Tibial artery (tissue), 4 donors: Measurements from ENCODE around the gene SCAF8.

Source experiments
- DNase-seq, 2 donors: peaks; one replicate each; pipeline ENCODE4 v3.0.0-alpha.2; 2019
- H3K27ac ChIP-seq, 2 donors: fragments of 200-600 bp; sonication (generic) in 1 of 2; 1 replicate in 1 of 2; 2 replicates in 1 of 2; pipeline ENCODE4 v1.5.1; 2018 to 2019; ENCODE audit warnings: mild to moderate bottlenecking in 1 of 2
- H3K27me3 ChIP-seq, 2 donors: fragments of 200-600 bp; sonication (generic) in 1 of 2; one replicate each; pipeline versions ENCODE4 v1.5.1 to v1.6.0; 2016 to 2019
- H3K36me3 ChIP-seq, 3 donors: fragments of 200-600 bp; sonication (generic) in 2 of 3; one replicate each; pipeline ENCODE4 v1.5.1; 2016 to 2019; ENCODE audit warnings: mild to moderate bottlenecking in 2 of 3
- H3K4me1 ChIP-seq, 4 donors: fragments of 200-600 bp; sonication (generic) in 2 of 4; 1 replicate in 3 of 4; 2 replicates in 1 of 4; pipeline ENCODE4 v1.5.1; 2016 to 2019
- H3K4me3 ChIP-seq, 2 donors: fragments of 200-600 bp; sonication (generic) in 1 of 2; 1 replicate in 1 of 2; 2 replicates in 1 of 2; pipeline ENCODE4 v1.5.1; 2018 to 2019; ENCODE audit warnings: mild to moderate bottlenecking in 2 of 2
- H3K9me3 ChIP-seq, 3 donors: fragments of 200-600 bp; sonication (generic) in 1 of 3; one replicate each; pipeline ENCODE4 v1.5.1; 2016 to 2019
- intact Hi-C: fragments of 100-400 bp; cut with DNase I; formaldehyde crosslinking; loops from one replicate; pipeline ENCODE4 v1.15.0; 2023; ENCODE audit warnings: low total_unique reads
- TF ChIP-seq, protein P1 (sequence below), 2 experiments: fragments of 200-600 bp in 1 of 2; fragments of 450-650 bp in 1 of 2; IDR thresholded peaks; one replicate each; pipeline ENCODE4 v1.5.1; 2017 to 2019; ENCODE audit warnings: antibody characterized with exemption in 2 of 2, mild to moderate bottlenecking in 1 of 2, moderate library complexity in 1 of 2

The SCAF8 gene

GRCh38 chr6:154872542-154873114 is 139.4 kb downstream of the SCAF8 start:
- no peaks in the 10 kb centered on the region for H3K27me3 ChIP-seq
- no peak overlapping the region for H3K4me3 ChIP-seq
- H3K9me3 ChIP-seq, result no peaks in the 10 kb centered on the region
- intact Hi-C loops, result loop anchor here (5.0 kb wide), 1 partner anchor 300 kb away; no protein-coding TSS in a partner anchor
- H3K27ac ChIP-seq, result no peak overlapping the region
- no peak for DNase-seq
- peaks cover 0 to 11% (median 0%) of the 10 kb centered on the region in 4 donors for H3K4me1 ChIP-seq
- H3K36me3 ChIP-seq, result no peaks in the 10 kb centered on the region
- TF ChIP-seq, protein P1, sequence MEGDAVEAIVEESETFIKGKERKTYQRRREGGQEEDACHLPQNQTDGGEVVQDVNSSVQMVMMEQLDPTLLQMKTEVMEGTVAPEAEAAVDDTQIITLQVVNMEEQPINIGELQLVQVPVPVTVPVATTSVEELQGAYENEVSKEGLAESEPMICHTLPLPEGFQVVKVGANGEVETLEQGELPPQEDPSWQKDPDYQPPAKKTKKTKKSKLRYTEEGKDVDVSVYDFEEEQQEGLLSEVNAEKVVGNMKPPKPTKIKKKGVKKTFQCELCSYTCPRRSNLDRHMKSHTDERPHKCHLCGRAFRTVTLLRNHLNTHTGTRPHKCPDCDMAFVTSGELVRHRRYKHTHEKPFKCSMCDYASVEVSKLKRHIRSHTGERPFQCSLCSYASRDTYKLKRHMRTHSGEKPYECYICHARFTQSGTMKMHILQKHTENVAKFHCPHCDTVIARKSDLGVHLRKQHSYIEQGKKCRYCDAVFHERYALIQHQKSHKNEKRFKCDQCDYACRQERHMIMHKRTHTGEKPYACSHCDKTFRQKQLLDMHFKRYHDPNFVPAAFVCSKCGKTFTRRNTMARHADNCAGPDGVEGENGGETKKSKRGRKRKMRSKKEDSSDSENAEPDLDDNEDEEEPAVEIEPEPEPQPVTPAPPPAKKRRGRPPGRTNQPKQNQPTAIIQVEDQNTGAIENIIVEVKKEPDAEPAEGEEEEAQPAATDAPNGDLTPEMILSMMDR (IDR thresholded peaks at IDR 0.05), result no peak

DNA sequence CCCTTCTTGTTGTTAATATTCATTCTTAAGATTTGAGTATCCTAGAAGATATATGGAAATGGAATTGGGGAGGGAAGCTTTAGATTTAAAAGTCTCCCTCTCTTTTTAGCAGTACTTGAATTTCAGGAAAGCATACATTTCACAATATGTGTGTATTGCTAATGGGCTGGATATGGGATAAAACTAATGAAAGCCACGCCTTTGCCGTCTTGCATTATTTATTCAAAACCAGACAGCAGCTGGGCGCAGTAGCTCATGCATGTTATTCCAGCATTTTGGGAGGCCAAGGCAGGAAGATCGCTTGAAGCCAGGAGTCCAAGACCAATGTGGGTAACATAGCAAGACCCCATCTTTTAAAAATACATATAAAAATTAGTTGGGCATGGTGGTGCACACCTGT is 140.3 kb downstream of the SCAF8 start:
- no peak overlapping the region for H3K4me3 ChIP-seq
- H3K27me3 ChIP-seq, result no peaks in the 10 kb centered on the region
- peaks cover 0 to 7% (median 0%) of the 10 kb centered on the region in 4 donors for H3K4me1 ChIP-seq
- intact Hi-C loops, result loop anchor here (5.0 kb wide), 1 partner anchor 299 kb away; no protein-coding TSS in a partner anchor
- H3K36me3 ChIP-seq, result no peaks in the 10 kb centered on the region
- TF ChIP-seq, protein P1 (IDR thresholded peaks at IDR 0.05), result no peak
- H3K9me3 ChIP-seq, result no peaks in the 10 kb centered on the region
- DNase-seq, result no peak
- no peak overlapping the region for H3K27ac ChIP-seq

GRCh38 chr6:154874773-154875592 is 141.8 kb downstream of the SCAF8 start:
- Histone ChIP-seq H3K9me3 (no peaks in the 10 kb centered on the region), H3K4me3 (no peak overlapping the region), H3K4me1 (peaks cover 0 to 7% (median 0%) of the 10 kb centered on the region in 4 donors), H3K27ac (no peak overlapping the region), H3K36me3 (no peaks in the 10 kb centered on the region), H3K27me3 (no peaks in the 10 kb centered on the region)
- intact Hi-C loops, result loop anchor here (5.0 kb wide), 1 partner anchor 297 kb away; no protein-coding TSS in a partner anchor
- no peak for DNase-seq
- TF ChIP-seq, protein P1 (IDR thresholded peaks at IDR 0.05), result no peak

- no peaks in the 10 kb centered on the region for H3K27me3 ChIP-seq
- no peak overlapping the region for H3K4me3 ChIP-seq
- no peak overlapping the region for H3K27ac ChIP-seq
- H3K4me1 ChIP-seq, result peaks cover 0 to 7% (median 0%) of the 10 kb centered on the region in 4 donors
- H3K36me3 ChIP-seq, result no peaks in the 10 kb centered on the region
- TF ChIP-seq, protein P1 (IDR thresholded peaks at IDR 0.05), result no peak
- H3K9me3 ChIP-seq, result no peaks in the 10 kb centered on the region
- intact Hi-C loops, result no loop called here
- no peak for DNase-seq
Observed at GRCh38 chr6:154876486-154877280, 143.5 kb downstream of the SCAF8 start.

- no peak for DNase-seq
- Histone ChIP-seq H3K4me3 (no peak overlapping the region), H3K27ac (no peak overlapping the region), H3K36me3 (peaks cover 0 to 5% (median 0%) of the 10 kb centered on the region in 3 donors), H3K27me3 (no peaks in the 10 kb centered on the region), H3K9me3 (no peaks in the 10 kb centered on the region), H3K4me1 (peaks cover 0 to 7% (median 0%) of the 10 kb centered on the region in 4 donors)
- intact Hi-C loops, result no loop called here
- TF ChIP-seq, protein P1 (IDR thresholded peaks at IDR 0.05), result no peak
Observed at GRCh38 chr6:154878871-154879491, 145.8 kb downstream of the SCAF8 start.
